Endothelial cell of umbilical vein (primary cell): ENCODE measurements around the gene RAI1. TPM values are rescaled to one million over a fixed set of nuclear protein-coding genes. Genes with fewer than 3 reads are reported as not detected.

Experiments used
- BruUV-seq: library from RNA; stranded (reverse); fragments of 400-500 nt; replicated peaks from 2 replicates; lab custom pipeline; 2021; lab: Mats Ljungman, UMichigan
- CTCF ChIA-PET: fragments of 300-600, 350-600 bp; sonication (Branson Sonifier 250); formaldehyde crosslinking; loops from one replicate; lab custom pipeline; 2021; ENCODE audit warnings: antibody characterized with exemption, inconsistent platforms; lab: Charles Lee
- POLR2A ChIA-PET: fragments of 300-600, 350-600 bp; sonication (Branson Sonifier 250); formaldehyde crosslinking; loops from one replicate; lab custom pipeline; 2021; ENCODE audit warnings: antibody characterized with exemption, inconsistent platforms; lab: Charles Lee
- DNase-seq: peaks from one replicate; pipeline ENCODE4 v3.0.0-alpha.2; 2011; ENCODE audit warnings: low read depth, low spot score
- FAIRE-seq: peaks from 2 replicates; lab custom pipeline; 2011; peaks lifted over from hg19 to GRCh38; lab: Jason Lieb, UNC
- H2AFZ ChIP-seq: 2 replicates; pipeline ENCODE4 v1.6.0; 2012; ENCODE audit warnings: low read depth, low read length, control low read depth, inconsistent platforms
- H3K27ac ChIP-seq: 2 replicates; pipeline ENCODE4 v1.5.1; 2011; ENCODE audit warnings: low read depth, mild to moderate bottlenecking, control low read depth, low read length, moderate library complexity; ENCODE audit not compliant: insufficient read depth
- H3K27me3 ChIP-seq, 2 experiments: 2 replicates each; pipeline versions ENCODE4 v1.6.0 to v1.6.1; 2011; ENCODE audit warnings: low read length in 2 of 2, mixed read lengths in 1 of 2; ENCODE audit not compliant: control insufficient read depth in 2 of 2, insufficient read depth in 2 of 2
- H3K36me3 ChIP-seq, 2 experiments: 2 replicates in 1 of 2; 3 replicates in 1 of 2; pipeline ENCODE4 v1.5.1; 2011; ENCODE audit warnings: low read length in 2 of 2, mild to moderate bottlenecking in 1 of 2, moderate library complexity in 1 of 2; ENCODE audit not compliant: control insufficient read depth in 2 of 2, insufficient read depth in 2 of 2; ENCODE audit errors: extremely low read depth in 1 of 2
- H3K4me1 ChIP-seq: 3 replicates; pipeline ENCODE4 v1.5.1; 2011; ENCODE audit warnings: mild to moderate bottlenecking, low read length; ENCODE audit not compliant: control insufficient read depth, insufficient read depth; ENCODE audit errors: extremely low read depth
- H3K4me2 ChIP-seq: 2 replicates; pipeline ENCODE4 v1.6.1; 2011; ENCODE audit warnings: low read length, control low read depth, mixed read lengths; ENCODE audit not compliant: insufficient read depth
- H3K4me3 ChIP-seq, 3 experiments: fragments of 200-600 bp in 1 of 3; sonication (generic), shearing (Covaris generic) in 1 of 3; replicated peaks in 1 of 3; 2 replicates each; pipeline ENCODE4 v1.5.1; 2011 to 2016; ENCODE audit warnings: control low read depth in 3 of 3, low read length in 3 of 3, mild to moderate bottlenecking in 2 of 3, inconsistent platforms in 1 of 3, low read depth in 1 of 3, moderate library complexity in 1 of 3; ENCODE audit not compliant: insufficient read depth in 1 of 3
- H3K79me2 ChIP-seq: 2 replicates; pipeline ENCODE4 v1.6.0; 2012; ENCODE audit warnings: low read length, inconsistent platforms; ENCODE audit not compliant: control insufficient read depth, insufficient read depth
- H3K9ac ChIP-seq: replicated peaks from 2 replicates; pipeline ENCODE3; 2011; ENCODE audit warnings: low read length, control low read depth; ENCODE audit not compliant: insufficient read depth; ENCODE audit errors: extremely low read depth
- H3K9me1 ChIP-seq: replicated peaks from 3 replicates; pipeline ENCODE4 v1.6.0; 2011; ENCODE audit warnings: mild to moderate bottlenecking, low read length; ENCODE audit not compliant: control insufficient read depth, insufficient read depth; ENCODE audit errors: extremely low read depth
- H3K9me3 ChIP-seq: replicated peaks from 2 replicates; pipeline ENCODE4 v1.5.1; 2012; ENCODE audit warnings: low read length, inconsistent platforms; ENCODE audit not compliant: control insufficient read depth, insufficient read depth
- H4K20me1 ChIP-seq: replicated peaks from 2 replicates; pipeline ENCODE3; 2011; ENCODE audit warnings: mild to moderate bottlenecking, low read length; ENCODE audit not compliant: control insufficient read depth, insufficient read depth; ENCODE audit errors: extremely low read depth
- CTCF ChIP-seq, 2 donors: IDR thresholded peaks; 1 replicate in 1 of 2; 2 replicates in 1 of 2; pipeline ENCODE4 v1.5.1; 2011; ENCODE audit warnings: low read length in 2 of 2, mild to moderate bottlenecking in 2 of 2, moderate library complexity in 2 of 2, control low read depth in 1 of 2, inconsistent platforms in 1 of 2, low read depth in 1 of 2; ENCODE audit not compliant: insufficient read depth in 1 of 2; ENCODE audit errors: extremely low read depth in 1 of 2
- EZH2 ChIP-seq: IDR thresholded peaks from 2 replicates; pipeline ENCODE4 v1.6.1; 2012; ENCODE audit warnings: borderline replicate concordance, low read depth, mild to moderate bottlenecking, moderate library complexity, low read length, inconsistent platforms; ENCODE audit not compliant: severe bottlenecking
- FOS ChIP-seq: IDR thresholded peaks from 2 replicates; pipeline ENCODE4 v1.6.1; 2011; ENCODE audit warnings: mild to moderate bottlenecking, low read length, moderate library complexity, borderline replicate concordance; ENCODE audit not compliant: insufficient read depth
- GATA2 ChIP-seq: IDR thresholded peaks from 2 replicates; pipeline ENCODE4 v1.7.0; 2011; ENCODE audit warnings: low read depth, mild to moderate bottlenecking, moderate library complexity, mixed read lengths, low read length; ENCODE audit not compliant: insufficient read length, insufficient read depth
- JUN ChIP-seq: IDR thresholded peaks from 2 replicates; pipeline ENCODE4 v1.6.1; 2011; ENCODE audit warnings: borderline replicate concordance, low read depth; ENCODE audit not compliant: insufficient read length, insufficient read depth
- MAX ChIP-seq: IDR thresholded peaks from 2 replicates; pipeline ENCODE4 v1.6.1; 2011; ENCODE audit not compliant: insufficient read depth, insufficient read length
- MYC ChIP-seq: IDR thresholded peaks from one replicate; pipeline ENCODE4 v1.6.1; 2011; ENCODE audit warnings: mild to moderate bottlenecking, low read depth, low read length
- POLR2A ChIP-seq: IDR thresholded peaks from 2 replicates; pipeline ENCODE4 v1.6.1; 2012; ENCODE audit warnings: low read depth, mild to moderate bottlenecking, control low read depth, low read length
- POLR2AphosphoS5 ChIP-seq: IDR thresholded peaks from 2 replicates; pipeline ENCODE4 v1.6.1; 2012; ENCODE audit warnings: low read depth, mild to moderate bottlenecking, control low read depth, low read length, moderate library complexity; ENCODE audit not compliant: insufficient read depth
- dilution Hi-C: fragments of 300-500 bp; cut with MboI; formaldehyde crosslinking; loops from one replicate; pipeline ENCODE4 v1.15.0; 2019; ENCODE audit warnings: low sequenced_read_pairs; ENCODE audit not compliant: extremely low pct_ligation_motif_present
- intact Hi-C: fragments of 100-400 bp; cut with micrococcal nuclease; formaldehyde crosslinking; loops from one replicate; pipeline ENCODE4 v1.10.0; 2022
- polyA plus RNA-seq, 4 experiments: library from polyadenylated mRNA; depleted of rRNA in 3 of 4; stranded (reverse) in 3 of 4; unstranded in 1 of 4; fragments of >200 nt; gene quantifications; 2 replicates each; pipeline versions ENCODE4 v1.2.1 to v1.2.3, GENCODE V29; 2011 to 2012; ENCODE audit warnings: missing spikeins in 1 of 4
- total RNA-seq: library from RNA; stranded (reverse); gene quantifications from 2 replicates; pipeline ENCODE4 v1.2.3, GENCODE V29; 2021

RAI1 gene
- total and polyA plus RNA-seq, 2 donors (not counting 3 experiments of a cell fraction or from before 2014, with no cell fraction given): 7.8 to 43.3 TPM

GRCh38 chr17:17728550-17729251 lies 47.4 kb downstream of the RAI1 start:
- H3K27me3 ChIP-seq: no peaks in the 10 kb centered on the region
- no peak for FAIRE-seq
- H3K9me1 ChIP-seq: no peaks in the 10 kb centered on the region
- H3K4me1 ChIP-seq: peaks cover 29% of the 10 kb centered on the region
- CTCF ChIA-PET: interaction anchor here (0.8 to 2.4 kb wide), 2 partner anchors 11 to 190 kb away, joined by 3 to 7 read pairs; no protein-coding TSS in a partner anchor
- no peak overlapping the region for H3K9ac ChIP-seq
- H3K27ac ChIP-seq: no peak overlapping the region
- no peak overlapping the region for H2AFZ ChIP-seq
- peaks cover 56% of the 10 kb centered on the region for H3K79me2 ChIP-seq
- dilution Hi-C loops: no loop called here
- intact Hi-C loops: loop anchor here (5.0 kb wide), 1 partner anchor 54 kb away; no protein-coding TSS in a partner anchor
- POLR2A ChIA-PET: no interaction called here
- H3K36me3 ChIP-seq: no peaks in the 10 kb centered on the region
- no peak for DNase-seq
- BruUV-seq: no TSS peak
- no peak overlapping the region for H3K4me3 ChIP-seq
- no peak overlapping the region for H3K4me2 ChIP-seq
- H4K20me1 ChIP-seq: no peaks in the 10 kb centered on the region
- no peaks in the 10 kb centered on the region for H3K9me3 ChIP-seq
- TF ChIP-seq POLR2A (no peak), MAX (no peak), JUN (no peak), EZH2 (no peak)

GRCh38 chr17:17729620-17730249 lies 48.5 kb downstream of the RAI1 start:
- TF ChIP-seq GATA2 (no peak), POLR2AphosphoS5 (no peak), CTCF (IDR thresholded peaks at IDR 0.05; ENCODE audit: extremely low read depth in 1 of 2, insufficient read depth in 1 of 2, low read depth in 1 of 2, low read length in 2 of 2) (peak; percentile 28 to 49), FOS (no peak), MYC (no peak), MAX (no peak), POLR2A (no peak), JUN (no peak)
- DNase-seq (no peak), FAIRE-seq (no peak)
- Histone ChIP-seq H3K27ac (no peak overlapping the region), H4K20me1 (no peaks in the 10 kb centered on the region), H3K9me3 (no peaks in the 10 kb centered on the region), H2AFZ (no peak overlapping the region), H3K4me2 (no peak overlapping the region), H3K79me2 (peaks cover 61% of the 10 kb centered on the region), H3K9me1 (no peaks in the 10 kb centered on the region), H3K9ac (no peak overlapping the region), H3K4me1 (peaks cover 24% of the 10 kb centered on the region), H3K27me3 (no peaks in the 10 kb centered on the region), H3K4me3 (no peak overlapping the region), H3K36me3 (no peaks in the 10 kb centered on the region)
- POLR2A ChIA-PET: no interaction called here
- no TSS peak for BruUV-seq
- intact Hi-C loops: loop anchor here (5.0 kb wide), 2 partner anchors 53 to 188 kb away; no protein-coding TSS in a partner anchor
- CTCF ChIA-PET: interaction anchor here (0.8 to 2.4 kb wide), 2 partner anchors 10 to 189 kb away, joined by 3 to 7 read pairs; no protein-coding TSS in a partner anchor
- dilution Hi-C loops: no loop called here
